Measurements from ENCODE around the gene CATSPERD.
"Not testable (repeated sequence)": the region's sequence is repeated elsewhere in the genome, so short reads cannot be mapped to it uniquely, and the experiment has no call there.

DNA sequence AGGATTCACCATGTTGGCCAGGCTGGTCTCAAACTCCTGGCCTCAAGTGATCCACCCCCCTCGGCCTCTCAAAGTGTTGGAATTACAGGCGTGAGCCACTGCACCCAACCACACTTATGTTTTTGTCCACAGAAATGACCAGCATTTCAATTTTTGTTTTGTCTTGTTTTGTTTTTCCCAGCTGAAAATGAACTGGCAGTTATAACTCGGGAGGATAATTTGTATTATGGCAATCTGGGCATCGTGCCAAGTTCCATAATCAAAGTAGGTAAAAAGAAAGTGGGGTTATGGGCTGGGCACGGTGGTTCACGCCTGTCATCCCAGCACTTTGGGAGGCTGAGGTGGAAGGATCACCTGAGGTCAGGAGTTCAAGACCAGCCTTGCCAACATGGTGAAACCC is 28.5 kb downstream of the CATSPERD start:
- TF ChIP-seq, protein P1, sequence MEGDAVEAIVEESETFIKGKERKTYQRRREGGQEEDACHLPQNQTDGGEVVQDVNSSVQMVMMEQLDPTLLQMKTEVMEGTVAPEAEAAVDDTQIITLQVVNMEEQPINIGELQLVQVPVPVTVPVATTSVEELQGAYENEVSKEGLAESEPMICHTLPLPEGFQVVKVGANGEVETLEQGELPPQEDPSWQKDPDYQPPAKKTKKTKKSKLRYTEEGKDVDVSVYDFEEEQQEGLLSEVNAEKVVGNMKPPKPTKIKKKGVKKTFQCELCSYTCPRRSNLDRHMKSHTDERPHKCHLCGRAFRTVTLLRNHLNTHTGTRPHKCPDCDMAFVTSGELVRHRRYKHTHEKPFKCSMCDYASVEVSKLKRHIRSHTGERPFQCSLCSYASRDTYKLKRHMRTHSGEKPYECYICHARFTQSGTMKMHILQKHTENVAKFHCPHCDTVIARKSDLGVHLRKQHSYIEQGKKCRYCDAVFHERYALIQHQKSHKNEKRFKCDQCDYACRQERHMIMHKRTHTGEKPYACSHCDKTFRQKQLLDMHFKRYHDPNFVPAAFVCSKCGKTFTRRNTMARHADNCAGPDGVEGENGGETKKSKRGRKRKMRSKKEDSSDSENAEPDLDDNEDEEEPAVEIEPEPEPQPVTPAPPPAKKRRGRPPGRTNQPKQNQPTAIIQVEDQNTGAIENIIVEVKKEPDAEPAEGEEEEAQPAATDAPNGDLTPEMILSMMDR (IDR thresholded peaks at IDR 0.05): not testable (repeated sequence)
- TF ChIP-seq ZFX (IDR thresholded peaks at IDR 0.05; ENCODE audit: borderline replicate concordance): not testable (repeated sequence)
